Spleen (tissue), 11 donors: ENCODE measurements around the gene CUX1. TPM values are rescaled to one million over a fixed set of nuclear protein-coding genes. Genes with fewer than 3 reads are reported as not detected.

Source experiments
- DNase-seq: peaks from one replicate; pipeline ENCODE4 v3.0.0-alpha.2; 2020
- H3K27ac ChIP-seq, 8 donors: fragments of 200-600 bp; sonication (generic) in 7 of 8; 1 replicate in 4 of 8; 2 replicates in 4 of 8; pipeline versions ENCODE4 v1.5.0 to v1.8.0; 2016 to 2021; ENCODE audit warnings: inconsistent platforms in 4 of 8, mild to moderate bottlenecking in 4 of 8, moderate library complexity in 1 of 8
- H3K27me3 ChIP-seq, 7 donors: fragments of 200-600 bp; sonication (generic) in 6 of 7; replicated peaks in 1 of 7; 1 replicate in 4 of 7; 2 replicates in 3 of 7; pipeline versions ENCODE4 v1.5.0 to v1.8.0; 2016 to 2021; ENCODE audit warnings: inconsistent platforms in 3 of 7, mild to moderate bottlenecking in 1 of 7
- H3K36me3 ChIP-seq, 6 donors: fragments of 200-600 bp; sonication (generic) in 5 of 6; 1 replicate in 4 of 6; 2 replicates in 2 of 6; pipeline versions ENCODE4 v1.5.0 to v1.8.0; 2016 to 2021; ENCODE audit warnings: inconsistent platforms in 2 of 6
- H3K4me1 ChIP-seq, 6 donors: fragments of 200-600 bp; sonication (generic) in 5 of 6; 1 replicate in 3 of 6; 2 replicates in 3 of 6; pipeline versions ENCODE4 v1.5.0 to v1.8.0; 2016 to 2021; ENCODE audit warnings: inconsistent platforms in 3 of 6
- H3K4me3 ChIP-seq, 8 donors: fragments of 200-600 bp; sonication (generic) in 7 of 8; 1 replicate in 4 of 8; 2 replicates in 4 of 8; pipeline versions ENCODE4 v1.5.0 to v1.8.0; 2016 to 2021; ENCODE audit warnings: inconsistent platforms in 4 of 8, mild to moderate bottlenecking in 4 of 8, moderate library complexity in 2 of 8
- H3K9me3 ChIP-seq, 8 donors: fragments of 200-600 bp; sonication (generic) in 7 of 8; 1 replicate in 4 of 8; 2 replicates in 4 of 8; pipeline versions ENCODE4 v1.5.0 to v1.8.0; 2016 to 2021; ENCODE audit warnings: inconsistent platforms in 4 of 8
- CTCF ChIP-seq, 11 experiments: fragments of 200-600 bp in 7 of 11; fragments of 450-650 bp in 4 of 11; sonication (generic) in 4 of 11; IDR thresholded peaks in 8 of 11; conservative IDR thresholded peaks in 3 of 11; 1 replicate in 7 of 11; 2 replicates in 4 of 11; pipeline versions ENCODE4 v1.4.0 to v1.8.0; 2016 to 2021; ENCODE audit warnings: antibody characterized with exemption in 11 of 11, inconsistent platforms in 4 of 11, mild to moderate bottlenecking in 1 of 11
- POLR2A ChIP-seq, 3 donors: fragments of 450-650 bp; IDR thresholded peaks; one replicate each; pipeline ENCODE4 v1.5.1; 2017; ENCODE audit warnings: antibody characterized with exemption in 3 of 3, mild to moderate bottlenecking in 1 of 3
- POLR2AphosphoS5 ChIP-seq, 3 donors: sonication (generic); formaldehyde crosslinking; IDR thresholded peaks; one replicate each; pipeline ENCODE4 v1.5.1; 2017; ENCODE audit warnings: antibody characterized with exemption in 3 of 3
- WGBS, 5 donors: extraction: QIAGEN DNeasy Blood & Tissue Kit in 3 of 5; methylation state at CpG; one replicate each; pipeline versions ENCODE4 v1.1.5 to v1.1.7; 2013 to 2018; 5-methylcytosine and 5-hydroxymethylcytosine counted together
- intact Hi-C: fragments of 100-400 bp; cut with DNase I; formaldehyde crosslinking; loops from one replicate; pipeline ENCODE4 v1.15.0; 2023; ENCODE audit warnings: low total_unique reads
- polyA plus RNA-seq, 3 donors: library from polyadenylated mRNA; stranded (reverse); fragments of 200-250 nt; gene quantifications; one replicate each; pipeline ENCODE4 v1.2.1, GENCODE V29; 2013
- total RNA-seq, 7 donors: library from RNA; depleted of rRNA in 3 of 7; stranded (reverse); fragments of >200 nt in 3 of 7; fragmentation: NEBNext Ultra II Directional in 4 of 7; extraction: Animal tissue kit (Norgen Biotek cat#: 25700) in 4 of 7; gene quantifications; one replicate each; pipeline versions ENCODE4 v1.1.0 to v1.2.1, GENCODE V29; 2016 to 2021
- donor health status: healthy with polysubstance abuse.
- donor health status: DM: no; HTN: no; CAD: no; lungs with moderate emphysema.
- donor health status: DM: no; HTN: no; CAD: no.
- donor health status: Bipolar disorder and iron deficiency.
- donor health status: healthy.
- donor health status: DM: no; HTN: no; CAD: no.
- donor health status: DM: yes; HTN: yes; CAD: no.

Gene CUX1
- total and polyA plus RNA-seq, 10 donors = 9.1 to 95.8 (median 61.9) TPM

GRCh38 chr7:101858437-101859385, 41.3 kb downstream of the CUX1 start:
- WGBS, 5 donors = 84 to 90% (median 86%) methylated on average over 19 to 20 of the region's 20 CpGs
- peak overlapping the region in 6 of 8 donors; percentile 20 to 96 (median 94) for H3K27ac ChIP-seq
- TF ChIP-seq POLR2A (IDR thresholded peaks at IDR 0.05) (no peak), POLR2AphosphoS5 (IDR thresholded peaks at IDR 0.05) (no peak), CTCF (IDR thresholded peaks at IDR 0.05 in 8 of 11, conservative IDR thresholded peaks at IDR 0.05 in 3 of 11) (no peak)
- H3K36me3 ChIP-seq = no peaks in the 10 kb centered on the region
- intact Hi-C loops = no loop called here
- H3K4me1 ChIP-seq = peaks cover 14 to 91% (median 51%) of the 10 kb centered on the region in 6 donors
- no peak overlapping the region for H3K4me3 ChIP-seq
- DNase-seq = no peak
- H3K27me3 ChIP-seq = no peaks in the 10 kb centered on the region
- H3K9me3 ChIP-seq = no peaks in the 10 kb centered on the region

- Histone ChIP-seq H3K27ac (peak overlapping the region in 7 of 8 donors; percentile 6 to 96 (median 43)), H3K9me3 (no peaks in the 10 kb centered on the region), H3K4me1 (peaks cover 14 to 86% (median 49%) of the 10 kb centered on the region in 6 donors), H3K36me3 (no peaks in the 10 kb centered on the region), H3K4me3 (no peak overlapping the region), H3K27me3 (no peaks in the 10 kb centered on the region)
- 40 to 64% (median 51%) methylated on average over 5 of the region's 5 CpGs for WGBS, 5 donors
- no peak for DNase-seq
- TF ChIP-seq POLR2A (IDR thresholded peaks at IDR 0.05) (no peak), CTCF (IDR thresholded peaks at IDR 0.05 in 8 of 11, conservative IDR thresholded peaks at IDR 0.05 in 3 of 11) (no peak), POLR2AphosphoS5 (IDR thresholded peaks at IDR 0.05) (no peak)
- intact Hi-C loops = no loop called here
Observed at GRCh38 chr7:101859411-101860106, 42.1 kb downstream of the CUX1 start.

- no peaks in the 10 kb centered on the region for H3K36me3 ChIP-seq
- 83 to 88% (median 87%) methylated on average over 11 of the region's 11 CpGs for WGBS, 5 donors
- H3K27ac ChIP-seq = peak overlapping the region in 3 of 8 donors; percentile 50 to 96 (median 95)
- H3K27me3 ChIP-seq = no peaks in the 10 kb centered on the region
- H3K4me1 ChIP-seq = peaks cover 14 to 86% (median 52%) of the 10 kb centered on the region in 6 donors
- H3K9me3 ChIP-seq = no peaks in the 10 kb centered on the region
- intact Hi-C loops = no loop called here
- TF ChIP-seq POLR2AphosphoS5 (IDR thresholded peaks at IDR 0.05) = no peak
- TF ChIP-seq CTCF (IDR thresholded peaks at IDR 0.05 in 8 of 11, conservative IDR thresholded peaks at IDR 0.05 in 3 of 11) = no peak
- TF ChIP-seq POLR2A (IDR thresholded peaks at IDR 0.05) = no peak
- H3K4me3 ChIP-seq = no peak overlapping the region
- no peak for DNase-seq
Observed at GRCh38 chr7:101860316-101861217, 43.1 kb downstream of the CUX1 start.
